ENCODE data around the gene CTCFL. TPM values are rescaled to one million over a fixed set of nuclear protein-coding genes. Genes with fewer than 3 reads are reported as not detected.

The CTCFL gene
- total and polyA plus RNA-seq, 2 of the 8 experiments (the other 6 are each of a cell fraction or from before 2014, with no cell fraction given): 0.30 to 0.80 TPM

DNA sequence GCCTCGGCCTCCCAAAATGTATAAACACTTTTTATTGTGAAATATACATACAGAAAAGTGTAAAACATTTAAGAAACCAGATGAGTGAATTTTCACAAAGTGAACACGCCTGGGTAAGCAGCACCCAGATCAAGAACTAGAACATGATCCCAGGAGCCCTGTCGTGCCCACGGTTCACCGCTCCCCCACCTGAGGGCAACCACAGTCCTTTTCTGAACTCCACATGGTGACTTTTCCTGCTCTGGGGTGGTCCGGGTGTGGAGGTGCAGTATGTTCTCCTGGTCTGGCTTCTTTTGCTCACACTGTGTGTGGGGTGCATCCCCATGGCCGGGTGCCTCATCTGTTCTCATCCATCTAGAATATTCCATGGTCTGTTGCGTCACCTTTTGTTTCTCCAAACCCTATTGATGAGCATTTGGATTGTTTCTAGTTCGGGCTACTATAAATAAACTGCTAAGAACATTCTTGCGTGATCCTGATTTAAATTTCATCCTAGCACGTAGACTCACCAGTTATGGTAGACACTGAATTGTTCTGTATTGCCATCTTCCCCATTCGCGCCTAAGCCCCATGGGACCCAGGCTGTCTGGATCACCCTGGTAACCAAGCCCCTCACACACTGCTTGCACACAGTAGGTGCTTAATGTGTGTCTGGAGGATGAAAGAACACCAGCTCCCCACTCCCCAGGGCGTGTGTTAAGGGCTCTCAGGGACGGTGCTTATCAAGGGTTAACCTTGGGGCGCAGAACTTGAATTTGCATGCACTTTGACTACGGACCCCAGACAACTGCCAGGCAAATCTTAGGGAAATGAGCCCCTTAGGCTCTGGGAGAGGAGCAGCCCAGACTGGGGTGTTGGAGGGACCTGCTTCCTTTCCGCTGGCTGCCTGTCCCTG is 56.2 kb downstream of the CTCFL start (continued):
- TF ChIP-seq, protein P1, sequence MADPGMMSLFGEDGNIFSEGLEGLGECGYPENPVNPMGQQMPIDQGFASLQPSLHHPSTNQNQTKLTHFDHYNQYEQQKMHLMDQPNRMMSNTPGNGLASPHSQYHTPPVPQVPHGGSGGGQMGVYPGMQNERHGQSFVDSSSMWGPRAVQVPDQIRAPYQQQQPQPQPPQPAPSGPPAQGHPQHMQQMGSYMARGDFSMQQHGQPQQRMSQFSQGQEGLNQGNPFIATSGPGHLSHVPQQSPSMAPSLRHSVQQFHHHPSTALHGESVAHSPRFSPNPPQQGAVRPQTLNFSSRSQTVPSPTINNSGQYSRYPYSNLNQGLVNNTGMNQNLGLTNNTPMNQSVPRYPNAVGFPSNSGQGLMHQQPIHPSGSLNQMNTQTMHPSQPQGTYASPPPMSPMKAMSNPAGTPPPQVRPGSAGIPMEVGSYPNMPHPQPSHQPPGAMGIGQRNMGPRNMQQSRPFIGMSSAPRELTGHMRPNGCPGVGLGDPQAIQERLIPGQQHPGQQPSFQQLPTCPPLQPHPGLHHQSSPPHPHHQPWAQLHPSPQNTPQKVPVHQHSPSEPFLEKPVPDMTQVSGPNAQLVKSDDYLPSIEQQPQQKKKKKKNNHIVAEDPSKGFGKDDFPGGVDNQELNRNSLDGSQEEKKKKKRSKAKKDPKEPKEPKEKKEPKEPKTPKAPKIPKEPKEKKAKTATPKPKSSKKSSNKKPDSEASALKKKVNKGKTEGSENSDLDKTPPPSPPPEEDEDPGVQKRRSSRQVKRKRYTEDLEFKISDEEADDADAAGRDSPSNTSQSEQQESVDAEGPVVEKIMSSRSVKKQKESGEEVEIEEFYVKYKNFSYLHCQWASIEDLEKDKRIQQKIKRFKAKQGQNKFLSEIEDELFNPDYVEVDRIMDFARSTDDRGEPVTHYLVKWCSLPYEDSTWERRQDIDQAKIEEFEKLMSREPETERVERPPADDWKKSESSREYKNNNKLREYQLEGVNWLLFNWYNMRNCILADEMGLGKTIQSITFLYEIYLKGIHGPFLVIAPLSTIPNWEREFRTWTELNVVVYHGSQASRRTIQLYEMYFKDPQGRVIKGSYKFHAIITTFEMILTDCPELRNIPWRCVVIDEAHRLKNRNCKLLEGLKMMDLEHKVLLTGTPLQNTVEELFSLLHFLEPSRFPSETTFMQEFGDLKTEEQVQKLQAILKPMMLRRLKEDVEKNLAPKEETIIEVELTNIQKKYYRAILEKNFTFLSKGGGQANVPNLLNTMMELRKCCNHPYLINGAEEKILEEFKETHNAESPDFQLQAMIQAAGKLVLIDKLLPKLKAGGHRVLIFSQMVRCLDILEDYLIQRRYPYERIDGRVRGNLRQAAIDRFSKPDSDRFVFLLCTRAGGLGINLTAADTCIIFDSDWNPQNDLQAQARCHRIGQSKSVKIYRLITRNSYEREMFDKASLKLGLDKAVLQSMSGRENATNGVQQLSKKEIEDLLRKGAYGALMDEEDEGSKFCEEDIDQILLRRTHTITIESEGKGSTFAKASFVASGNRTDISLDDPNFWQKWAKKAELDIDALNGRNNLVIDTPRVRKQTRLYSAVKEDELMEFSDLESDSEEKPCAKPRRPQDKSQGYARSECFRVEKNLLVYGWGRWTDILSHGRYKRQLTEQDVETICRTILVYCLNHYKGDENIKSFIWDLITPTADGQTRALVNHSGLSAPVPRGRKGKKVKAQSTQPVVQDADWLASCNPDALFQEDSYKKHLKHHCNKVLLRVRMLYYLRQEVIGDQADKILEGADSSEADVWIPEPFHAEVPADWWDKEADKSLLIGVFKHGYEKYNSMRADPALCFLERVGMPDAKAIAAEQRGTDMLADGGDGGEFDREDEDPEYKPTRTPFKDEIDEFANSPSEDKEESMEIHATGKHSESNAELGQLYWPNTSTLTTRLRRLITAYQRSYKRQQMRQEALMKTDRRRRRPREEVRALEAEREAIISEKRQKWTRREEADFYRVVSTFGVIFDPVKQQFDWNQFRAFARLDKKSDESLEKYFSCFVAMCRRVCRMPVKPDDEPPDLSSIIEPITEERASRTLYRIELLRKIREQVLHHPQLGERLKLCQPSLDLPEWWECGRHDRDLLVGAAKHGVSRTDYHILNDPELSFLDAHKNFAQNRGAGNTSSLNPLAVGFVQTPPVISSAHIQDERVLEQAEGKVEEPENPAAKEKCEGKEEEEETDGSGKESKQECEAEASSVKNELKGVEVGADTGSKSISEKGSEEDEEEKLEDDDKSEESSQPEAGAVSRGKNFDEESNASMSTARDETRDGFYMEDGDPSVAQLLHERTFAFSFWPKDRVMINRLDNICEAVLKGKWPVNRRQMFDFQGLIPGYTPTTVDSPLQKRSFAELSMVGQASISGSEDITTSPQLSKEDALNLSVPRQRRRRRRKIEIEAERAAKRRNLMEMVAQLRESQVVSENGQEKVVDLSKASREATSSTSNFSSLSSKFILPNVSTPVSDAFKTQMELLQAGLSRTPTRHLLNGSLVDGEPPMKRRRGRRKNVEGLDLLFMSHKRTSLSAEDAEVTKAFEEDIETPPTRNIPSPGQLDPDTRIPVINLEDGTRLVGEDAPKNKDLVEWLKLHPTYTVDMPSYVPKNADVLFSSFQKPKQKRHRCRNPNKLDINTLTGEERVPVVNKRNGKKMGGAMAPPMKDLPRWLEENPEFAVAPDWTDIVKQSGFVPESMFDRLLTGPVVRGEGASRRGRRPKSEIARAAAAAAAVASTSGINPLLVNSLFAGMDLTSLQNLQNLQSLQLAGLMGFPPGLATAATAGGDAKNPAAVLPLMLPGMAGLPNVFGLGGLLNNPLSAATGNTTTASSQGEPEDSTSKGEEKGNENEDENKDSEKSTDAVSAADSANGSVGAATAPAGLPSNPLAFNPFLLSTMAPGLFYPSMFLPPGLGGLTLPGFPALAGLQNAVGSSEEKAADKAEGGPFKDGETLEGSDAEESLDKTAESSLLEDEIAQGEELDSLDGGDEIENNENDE (IDR thresholded peaks at IDR 0.05; ENCODE audit: insufficient replicate concordance, low read length): no peak
- TF ChIP-seq ASH2L (IDR thresholded peaks at IDR 0.05; ENCODE audit: low read length) (no peak), TBP (IDR thresholded peaks at IDR 0.05; ENCODE audit: low read depth, low read length) (no peak), HDAC2 (IDR thresholded peaks at IDR 0.05; ENCODE audit: borderline replicate concordance in 1 of 2, low read depth in 2 of 2, low read length in 2 of 2) (no peak), HDAC6 (IDR thresholded peaks at IDR 0.05; ENCODE audit: low read depth, low read length) (no peak), SUZ12 (IDR thresholded peaks at IDR 0.05; ENCODE audit: low read length) (no peak), CHD1 (IDR thresholded peaks at IDR 0.05; ENCODE audit: low read depth, low read length) (no peak), TAF7 (optimal IDR thresholded peaks at IDR 0.05; ENCODE audit: borderline replicate concordance, low read depth, low read length) (no peak), FOSL1 (IDR thresholded peaks at IDR 0.05; ENCODE audit: insufficient read depth, low read depth, low read length) (no peak), SP4 (IDR thresholded peaks at IDR 0.05; ENCODE audit: low read length) (no peak)

All from H1 (cell line).